ENCODE results near the gene FUT9. TPM values are rescaled to one million over a fixed set of nuclear protein-coding genes. Genes with fewer than 3 reads are reported as not detected.

The FUT9 gene
- total RNA-seq, 4 donors from 2014 or later, result not detected

DNA sequence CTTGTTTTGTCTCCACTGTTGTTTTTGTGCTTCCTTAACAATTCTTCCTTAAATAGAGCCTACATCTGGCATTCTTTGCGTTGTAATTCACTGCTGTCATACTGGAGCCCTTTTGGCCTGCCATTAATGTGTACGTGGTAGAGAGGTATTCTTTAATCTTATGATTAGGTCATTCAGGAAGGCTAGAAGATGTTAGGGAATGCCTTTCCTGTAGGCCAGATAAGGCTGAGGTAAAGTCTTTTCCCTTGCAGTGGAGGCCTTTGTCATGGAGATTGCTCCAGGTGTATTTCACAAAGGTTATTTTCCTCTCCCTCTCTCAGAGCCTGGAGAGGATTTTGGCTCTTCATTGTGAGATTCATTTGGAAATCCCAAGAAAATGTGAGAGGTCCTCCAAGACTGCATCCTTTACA lies 146.9 kb downstream of the FUT9 start:
- no peaks in the 10 kb centered on the region for H3K27me3 ChIP-seq
- intact Hi-C loops (cut with DNase I; ENCODE audit: low total_unique reads) (no loop called here), in situ Hi-C loops (cut with MboI; ENCODE audit: low sequenced_read_pairs in 4 of 4) (no loop called here)
- DNase-seq, result no peak
- H3K4me1 ChIP-seq, result no peaks in the 10 kb centered on the region
- no peak for TF ChIP-seq POLR2A (IDR thresholded peaks at IDR 0.05)
- TF ChIP-seq, protein P1, sequence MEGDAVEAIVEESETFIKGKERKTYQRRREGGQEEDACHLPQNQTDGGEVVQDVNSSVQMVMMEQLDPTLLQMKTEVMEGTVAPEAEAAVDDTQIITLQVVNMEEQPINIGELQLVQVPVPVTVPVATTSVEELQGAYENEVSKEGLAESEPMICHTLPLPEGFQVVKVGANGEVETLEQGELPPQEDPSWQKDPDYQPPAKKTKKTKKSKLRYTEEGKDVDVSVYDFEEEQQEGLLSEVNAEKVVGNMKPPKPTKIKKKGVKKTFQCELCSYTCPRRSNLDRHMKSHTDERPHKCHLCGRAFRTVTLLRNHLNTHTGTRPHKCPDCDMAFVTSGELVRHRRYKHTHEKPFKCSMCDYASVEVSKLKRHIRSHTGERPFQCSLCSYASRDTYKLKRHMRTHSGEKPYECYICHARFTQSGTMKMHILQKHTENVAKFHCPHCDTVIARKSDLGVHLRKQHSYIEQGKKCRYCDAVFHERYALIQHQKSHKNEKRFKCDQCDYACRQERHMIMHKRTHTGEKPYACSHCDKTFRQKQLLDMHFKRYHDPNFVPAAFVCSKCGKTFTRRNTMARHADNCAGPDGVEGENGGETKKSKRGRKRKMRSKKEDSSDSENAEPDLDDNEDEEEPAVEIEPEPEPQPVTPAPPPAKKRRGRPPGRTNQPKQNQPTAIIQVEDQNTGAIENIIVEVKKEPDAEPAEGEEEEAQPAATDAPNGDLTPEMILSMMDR (IDR thresholded peaks at IDR 0.05 in 4 of 5, conservative IDR thresholded peaks at IDR 0.05 in 1 of 5), result no peak
- H3K27ac ChIP-seq, result no peak overlapping the region
- no peaks in the 10 kb centered on the region for H3K36me3 ChIP-seq
- no peak for ATAC-seq
- no peak overlapping the region for H3K4me3 ChIP-seq
- no peaks in the 10 kb centered on the region for H3K9me3 ChIP-seq

DNA sequence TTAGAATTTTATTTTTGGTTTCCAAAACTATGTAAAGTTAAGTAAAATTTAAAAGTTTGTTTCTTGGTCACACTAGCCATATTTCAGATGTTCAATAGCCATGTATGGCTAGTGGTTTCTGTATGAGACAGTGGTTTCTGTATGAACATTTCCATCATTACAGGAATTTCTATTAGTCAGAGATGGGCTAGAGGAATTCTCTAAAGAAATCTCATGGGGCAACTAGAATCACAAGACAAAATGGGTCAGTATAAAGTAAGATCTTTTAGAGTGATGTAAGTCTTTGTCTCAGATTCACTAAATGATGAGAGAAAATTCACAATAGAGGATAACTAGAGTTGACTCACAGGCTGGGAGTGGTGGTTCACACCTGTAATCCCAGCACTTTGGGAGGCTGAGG lies 149.0 kb downstream of the FUT9 start:
- no peaks in the 10 kb centered on the region for H3K4me1 ChIP-seq
- H3K27ac ChIP-seq, result no peak overlapping the region
- in situ Hi-C loops (cut with MboI; ENCODE audit: low sequenced_read_pairs in 4 of 4), result no loop called here
- ATAC-seq (no peak), DNase-seq (no peak)
- H3K9me3 ChIP-seq, result no peaks in the 10 kb centered on the region
- H3K27me3 ChIP-seq, result no peaks in the 10 kb centered on the region
- TF ChIP-seq POLR2A (IDR thresholded peaks at IDR 0.05), result no peak
- TF ChIP-seq, protein P1 (IDR thresholded peaks at IDR 0.05 in 4 of 5, conservative IDR thresholded peaks at IDR 0.05 in 1 of 5), result no peak
- no peaks in the 10 kb centered on the region for H3K36me3 ChIP-seq
- intact Hi-C loops (cut with DNase I; ENCODE audit: low total_unique reads), result no loop called here
- no peak overlapping the region for H3K4me3 ChIP-seq

DNA sequence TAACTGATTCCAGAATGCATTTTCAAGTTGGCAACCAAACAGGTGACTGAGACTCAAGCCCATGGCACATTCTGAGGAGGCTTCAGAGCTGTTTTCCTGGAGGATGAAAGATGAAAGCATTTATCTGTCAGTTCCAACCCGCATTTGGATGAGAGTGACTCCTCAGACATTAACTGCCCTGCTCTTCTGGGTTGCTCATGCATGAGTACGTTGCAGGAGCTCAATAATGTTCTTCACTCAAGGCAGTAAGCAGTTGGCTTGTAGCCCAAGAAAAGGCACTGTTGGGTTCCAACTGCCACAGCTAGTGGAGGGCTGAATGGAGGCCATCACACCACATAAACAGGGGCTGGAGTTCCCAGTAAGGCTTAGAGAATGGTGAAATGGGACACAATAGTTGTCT lies 155.3 kb downstream of the FUT9 start:
- Histone ChIP-seq H3K27me3 (no peaks in the 10 kb centered on the region), H3K27ac (no peak overlapping the region), H3K4me1 (no peaks in the 10 kb centered on the region), H3K36me3 (no peaks in the 10 kb centered on the region), H3K4me3 (no peak overlapping the region), H3K9me3 (no peaks in the 10 kb centered on the region)
- intact Hi-C loops (cut with DNase I; ENCODE audit: low total_unique reads), result no loop called here
- DNase-seq (no peak), ATAC-seq (no peak)
- TF ChIP-seq POLR2A (IDR thresholded peaks at IDR 0.05), result no peak
- TF ChIP-seq, protein P1 (IDR thresholded peaks at IDR 0.05 in 4 of 5, conservative IDR thresholded peaks at IDR 0.05 in 1 of 5), result no peak
- in situ Hi-C loops (cut with MboI; ENCODE audit: low sequenced_read_pairs in 4 of 4), result no loop called here

DNA sequence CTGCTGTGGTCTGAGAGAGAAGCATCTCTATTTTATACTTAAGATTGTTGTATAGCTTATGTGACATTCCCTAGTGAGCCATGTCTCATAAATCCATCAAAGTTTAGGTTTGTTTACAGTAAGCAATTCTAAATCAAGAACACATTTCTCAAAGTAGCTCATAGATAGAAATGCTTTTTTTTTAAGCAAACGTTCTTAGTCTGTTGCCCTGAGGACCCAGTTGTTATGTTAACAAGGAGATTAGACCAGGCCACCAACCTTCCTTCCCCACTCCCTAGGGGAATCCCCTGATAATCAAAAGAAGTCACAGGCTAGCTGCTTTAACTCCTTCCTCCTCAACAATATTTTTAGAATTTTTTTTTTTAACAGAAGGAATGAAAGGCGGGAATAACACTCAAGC lies 169.0 kb downstream of the FUT9 start:
- no peak for DNase-seq
- no peaks in the 10 kb centered on the region for H3K9me3 ChIP-seq
- no peaks in the 10 kb centered on the region for H3K36me3 ChIP-seq
- TF ChIP-seq POLR2A (IDR thresholded peaks at IDR 0.05), result no peak
- TF ChIP-seq, protein P1 (IDR thresholded peaks at IDR 0.05 in 4 of 5, conservative IDR thresholded peaks at IDR 0.05 in 1 of 5), result no peak
- in situ Hi-C loops (cut with MboI; ENCODE audit: low sequenced_read_pairs in 4 of 4) (no loop called here), intact Hi-C loops (cut with DNase I; ENCODE audit: low total_unique reads) (no loop called here)
- H3K27me3 ChIP-seq, result no peaks in the 10 kb centered on the region
- no peak overlapping the region for H3K4me3 ChIP-seq
- no peaks in the 10 kb centered on the region for H3K4me1 ChIP-seq
- ATAC-seq, result no peak
- H3K27ac ChIP-seq, result no peak overlapping the region

DNA sequence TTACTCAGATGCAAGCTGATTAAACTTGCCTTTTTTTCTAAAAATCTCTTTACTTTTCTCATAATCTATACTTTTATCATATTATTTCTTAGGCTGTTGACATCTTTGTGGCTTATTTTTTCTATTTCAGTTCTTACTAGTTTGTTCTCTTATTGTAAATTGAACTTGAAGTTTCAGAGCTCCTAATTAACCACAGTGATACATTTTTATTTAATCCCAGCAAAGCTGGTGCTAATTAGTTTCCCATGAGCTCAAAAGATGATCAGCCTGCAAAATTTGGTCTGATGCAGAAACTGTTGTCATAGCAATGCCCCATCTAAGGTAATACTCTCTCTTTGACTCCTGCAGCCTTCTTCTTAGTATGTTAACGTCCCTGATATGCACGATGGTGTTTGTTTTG lies 170.3 kb downstream of the FUT9 start:
- intact Hi-C loops (cut with DNase I; ENCODE audit: low total_unique reads), result no loop called here

More for the DNA sequence above, 170.3 kb downstream of the FUT9 start:
- no peak for TF ChIP-seq POLR2A (IDR thresholded peaks at IDR 0.05)
- TF ChIP-seq, protein P1 (IDR thresholded peaks at IDR 0.05 in 4 of 5, conservative IDR thresholded peaks at IDR 0.05 in 1 of 5), result no peak
- no peak overlapping the region for H3K27ac ChIP-seq
- ATAC-seq (no peak), DNase-seq (no peak)
- H3K4me3 ChIP-seq, result no peak overlapping the region
- H3K27me3 ChIP-seq, result no peaks in the 10 kb centered on the region
- no peaks in the 10 kb centered on the region for H3K36me3 ChIP-seq
- in situ Hi-C loops (cut with MboI; ENCODE audit: low sequenced_read_pairs in 4 of 4), result no loop called here
- no peaks in the 10 kb centered on the region for H3K9me3 ChIP-seq
- no peaks in the 10 kb centered on the region for H3K4me1 ChIP-seq

All from gastrocnemius medialis (tissue), 4 donors.